HG03095 (cell line): ENCODE data around the gene TTC31.
"Not testable (repeated sequence)": the region's sequence is repeated elsewhere in the genome, so short reads cannot be mapped to it uniquely, and the experiment has no call there.

ENCODE experiments used
- ATAC-seq: cut with Tn5 transposase; IDR thresholded peaks from one replicate; pipeline ENCODE4 v1.9.1; 2021; ENCODE audit warnings: moderate library complexity; ENCODE audit not compliant: unreplicated experiment

TTC31 gene

GRCh38 chr2:74483675-74484164 lies 839 bp downstream of the TTC31 start:
- ATAC-seq: not testable (repeated sequence)

- no peak for ATAC-seq
Observed at GRCh38 chr2:74486141-74486540, 3.3 kb downstream of the TTC31 start.

GRCh38 chr2:74488643-74489481 lies 6.0 kb downstream of the TTC31 start:
- ATAC-seq: no peak

- ATAC-seq: no peak
Observed at GRCh38 chr2:74489906-74490305, 7.0 kb downstream of the TTC31 start.

GRCh38 chr2:74491648-74492544 lies 9.0 kb downstream of the TTC31 start:
- ATAC-seq: no peak

GRCh38 chr2:74493546-74493945 lies 10.7 kb downstream of the TTC31 start:
- ATAC-seq: no peak

- ATAC-seq: no peak
Observed at GRCh38 chr2:74495440-74495839, 12.6 kb downstream of the TTC31 start.

GRCh38 chr2:74496997-74497776 lies 14.3 kb downstream of the TTC31 start:
- ATAC-seq: no peak

GRCh38 chr2:74497777-74498499 lies 15.1 kb downstream of the TTC31 start:
- no peak for ATAC-seq

GRCh38 chr2:74498500-74499266 lies 15.8 kb downstream of the TTC31 start:
- ATAC-seq: no peak

GRCh38 chr2:74499267-74499939 lies 16.5 kb downstream of the TTC31 start, which contains the start of gene LBX2:
Gene LBX2 (minus strand): TSS chr2:74499603. CDS start chr2:74499537, 66 bp downstream.
- no peak for ATAC-seq

GRCh38 chr2:74499940-74500577 lies 17.2 kb downstream of the TTC31 start:
- no peak for ATAC-seq

GRCh38 chr2:74500578-74500946 lies 17.7 kb downstream of the TTC31 start:
- ATAC-seq: no peak

- ATAC-seq: no peak
Observed at GRCh38 chr2:74501335-74502071, 18.6 kb downstream of the TTC31 start.

- no peak for ATAC-seq
Observed at GRCh38 chr2:74502147-74502719, 19.4 kb downstream of the TTC31 start.

GRCh38 chr2:74502720-74503505 lies 20.0 kb downstream of the TTC31 start:
- peak; percentile 40 for ATAC-seq
